Astrocyte of the spinal cord (primary cell): ENCODE measurements around the gene REEP3.

Experiments used
- DNase-seq: peaks from one replicate; pipeline ENCODE4 v3.0.0; 2011; ENCODE audit warnings: low read depth, low spot score
- H3K4me3 ChIP-seq: 2 replicates; pipeline ENCODE4 v1.5.1; 2011; ENCODE audit warnings: low read depth, mild to moderate bottlenecking, low read length, moderate library complexity
- CTCF ChIP-seq: IDR thresholded peaks from 2 replicates; pipeline ENCODE4 v1.5.1; 2012; ENCODE audit warnings: low read depth, mild to moderate bottlenecking, low read length, inconsistent platforms
- in situ Hi-C: cut with HindIII; loops from 2 replicates; pipeline ENCODE4 v1.10.0; 2017; ENCODE audit warnings: low sequenced_read_pairs

The REEP3 gene

GRCh38 chr10:63542835-63543575, 21.8 kb downstream of the REEP3 start:
- no peak for TF ChIP-seq CTCF
- DNase-seq: peak; percentile 29
- in situ Hi-C loops: no loop called here
- H3K4me3 ChIP-seq: no peak overlapping the region

DNA sequence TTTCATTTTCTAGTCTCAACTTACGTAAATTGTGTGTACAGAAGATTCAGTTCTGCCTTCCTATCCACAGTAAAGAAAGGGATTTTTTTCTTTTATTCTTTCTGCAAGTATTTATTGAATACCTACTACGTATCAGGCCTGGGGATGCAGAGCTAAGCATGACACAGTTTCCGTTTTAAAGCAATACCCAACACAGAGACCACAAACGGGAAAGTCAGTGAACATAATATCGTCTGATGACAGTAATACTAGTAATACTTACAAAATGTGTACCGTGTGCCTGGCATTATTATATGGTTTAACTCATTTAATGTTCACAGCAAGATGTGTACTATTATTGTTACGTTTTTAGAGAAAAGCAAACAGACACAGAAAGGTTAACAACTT, 22.4 kb downstream of the REEP3 start:
- DNase-seq: no peak
- in situ Hi-C loops: no loop called here
- no peak overlapping the region for H3K4me3 ChIP-seq
- TF ChIP-seq CTCF: no peak

GRCh38 chr10:63544418-63544817, 23.2 kb downstream of the REEP3 start:
- no peak for TF ChIP-seq CTCF
- no peak overlapping the region for H3K4me3 ChIP-seq
- in situ Hi-C loops: no loop called here
- DNase-seq: no peak

DNA sequence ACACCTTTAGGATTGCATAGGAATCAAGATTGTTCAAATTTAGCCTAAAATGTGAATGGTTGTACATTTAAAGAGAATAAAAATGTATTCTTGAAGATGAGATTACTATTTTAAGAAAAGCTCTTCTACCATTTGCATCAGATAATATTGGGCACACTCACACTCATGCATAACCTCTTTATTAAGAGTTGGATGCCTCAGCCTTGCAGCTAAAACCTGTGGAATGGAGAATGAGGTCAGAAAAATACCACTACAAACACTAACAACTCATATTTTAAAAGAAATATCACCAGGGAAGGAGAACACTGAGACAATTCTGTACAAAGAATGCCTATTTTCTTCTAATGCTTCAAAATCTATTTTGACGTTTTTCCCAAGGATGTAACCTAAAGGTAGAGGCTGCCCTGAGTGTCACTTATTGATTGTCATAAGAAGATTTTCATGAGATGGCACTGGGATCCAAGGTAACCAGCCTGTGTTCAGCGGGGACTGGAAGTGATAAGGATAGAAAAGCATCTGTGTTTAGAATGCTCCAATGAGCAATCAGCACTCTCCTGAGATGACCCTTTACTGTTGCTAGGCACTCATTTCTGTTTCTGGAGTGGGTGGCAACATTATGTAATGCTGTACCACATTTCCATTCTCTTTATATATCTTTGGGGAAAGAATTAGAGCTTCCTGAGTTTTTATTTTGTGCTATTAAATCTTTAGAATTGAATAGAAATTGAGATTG, 26.6 kb downstream of the REEP3 start:
- in situ Hi-C loops: no loop called here
- H3K4me3 ChIP-seq: no peak overlapping the region
- TF ChIP-seq CTCF: no peak
- peak; percentile 40 for DNase-seq

GRCh38 chr10:63548860-63549259, 27.7 kb downstream of the REEP3 start:
- no peak for TF ChIP-seq CTCF
- in situ Hi-C loops: no loop called here
- no peak for DNase-seq
- H3K4me3 ChIP-seq: no peak overlapping the region

- no peak for TF ChIP-seq CTCF
- in situ Hi-C loops: no loop called here
- H3K4me3 ChIP-seq: no peak overlapping the region
- no peak for DNase-seq
Measured at GRCh38 chr10:63549810-63550209, 28.6 kb downstream of the REEP3 start.
